Activated CD4-positive, alpha-beta T cell treated with anti-CD3 and anti-CD28 coated beads, Interleukin-2, amount 10 ng/mL, durations not matched to agents 7 days and 5 days (primary cell): ENCODE measurements around the gene PLEKHG4. TPM values are rescaled to one million over a fixed set of nuclear protein-coding genes. Genes with fewer than 3 reads are reported as not detected.

Source experiments
- CTCF ChIA-PET: fragments of 350-600 bp; sonication (Branson Sonifier 250); formaldehyde crosslinking; loops from one replicate; lab custom pipeline; 2021; ENCODE audit warnings: antibody characterized with exemption; lab: Charles Lee
- POLR2A ChIA-PET: fragments of 350-600 bp; sonication (Branson Sonifier 250); formaldehyde crosslinking; loops from one replicate; lab custom pipeline; 2021; ENCODE audit warnings: antibody characterized with exemption; lab: Charles Lee
- DNase-seq: peaks from one replicate; pipeline ENCODE4 v3.0.0-alpha.2; 2020
- H3K27ac Mint-ChIP-seq: one replicate; pipeline ENCODE4 v1.8.0; 2021; ENCODE audit warnings: mild to moderate bottlenecking, moderate library complexity, mixed read lengths
- H3K27me3 Mint-ChIP-seq: one replicate; pipeline ENCODE4 v1.8.0; 2021; ENCODE audit warnings: mixed read lengths
- H3K36me3 Mint-ChIP-seq: one replicate; pipeline ENCODE4 v1.8.0; 2021; ENCODE audit warnings: low read depth, mixed read lengths
- H3K4me1 Mint-ChIP-seq: one replicate; pipeline ENCODE4 v1.8.0; 2021; ENCODE audit warnings: mixed read lengths
- H3K4me3 Mint-ChIP-seq: one replicate; pipeline ENCODE4 v1.8.0; 2021; ENCODE audit warnings: mild to moderate bottlenecking, moderate library complexity, mixed read lengths
- H3K9me3 Mint-ChIP-seq: one replicate; pipeline ENCODE4 v1.8.0; 2021; ENCODE audit warnings: mixed read lengths
- total RNA-seq, 2 experiments: library from RNA; stranded (reverse); gene quantifications; one replicate each; pipeline ENCODE4 v1.2.3, GENCODE V29; 2021

PLEKHG4 gene
- total RNA-seq, 2 experiments from 2014 or later: 15.7 TPM

DNA sequence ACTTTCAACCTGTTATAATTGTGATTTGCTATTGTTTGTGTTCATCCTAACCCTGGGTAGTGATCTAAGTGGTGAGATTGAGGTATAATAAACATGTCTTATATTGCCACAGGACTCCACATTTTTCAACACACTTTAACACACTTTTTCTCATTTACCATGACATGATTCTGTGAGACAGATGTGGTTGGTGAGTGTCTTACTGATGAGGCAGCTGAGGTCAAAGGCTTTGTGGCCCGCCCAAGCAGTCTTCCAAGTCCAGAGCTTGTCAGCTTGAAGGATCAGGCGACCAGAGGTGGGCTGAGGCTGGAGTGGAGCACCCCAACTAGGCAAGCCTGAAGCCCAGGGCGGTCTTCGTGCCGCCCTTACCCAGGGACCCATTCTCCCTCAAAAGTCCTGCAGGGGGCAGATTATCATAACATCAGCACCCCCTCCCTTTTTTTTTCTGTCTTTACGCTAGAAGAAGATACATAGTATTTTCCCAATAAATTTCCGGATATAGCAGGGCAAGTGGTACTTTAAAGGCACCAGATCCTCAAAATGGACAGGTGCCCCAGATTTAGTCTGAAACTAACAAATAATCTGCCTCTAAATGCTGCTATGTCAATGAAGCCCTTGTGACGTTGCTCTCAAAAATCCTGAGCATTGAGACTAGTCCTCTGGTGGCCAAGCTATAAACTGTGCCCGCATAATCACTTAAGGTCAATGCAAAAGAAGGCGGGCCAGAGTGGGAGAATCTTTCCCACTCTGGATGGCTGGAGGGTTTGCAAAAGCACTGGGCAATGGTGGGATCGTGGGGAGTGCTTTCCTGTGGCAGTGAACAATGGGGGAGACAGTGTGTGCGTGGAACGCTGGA is 26.1 kb downstream of the PLEKHG4 start:
- DNase-seq: no peak
- Mint-ChIP-seq H3K4me1 (peaks cover 2% of the 10 kb centered on the region), H3K27ac (no peak overlapping the region), H3K36me3 (no peaks in the 10 kb centered on the region), H3K4me3 (no peak overlapping the region), H3K9me3 (no peaks in the 10 kb centered on the region), H3K27me3 (no peaks in the 10 kb centered on the region)
- CTCF ChIA-PET: no interaction called here
- POLR2A ChIA-PET: no interaction called here

DNA sequence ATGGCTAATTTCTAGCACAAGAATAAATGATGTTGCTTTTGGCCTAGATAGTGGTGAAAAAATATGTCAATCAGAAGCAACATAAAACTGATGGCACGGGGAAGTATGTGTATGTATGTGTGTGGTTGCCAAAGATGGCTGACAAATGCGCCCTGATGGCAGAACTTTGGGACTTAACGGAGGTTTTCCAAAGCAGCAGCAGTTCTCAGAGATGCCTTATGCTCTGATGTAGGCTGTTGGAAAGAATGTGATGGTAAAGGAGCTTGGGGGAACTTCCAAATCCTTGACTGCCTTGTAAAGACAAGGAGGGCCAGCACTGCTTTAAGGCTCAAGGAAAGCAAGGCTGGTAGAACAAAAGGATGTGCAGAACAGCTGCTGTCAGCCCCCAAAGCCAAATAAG is 31.2 kb downstream of the PLEKHG4 start:
- Mint-ChIP-seq H3K4me1 (peaks cover 21% of the 10 kb centered on the region), H3K36me3 (no peaks in the 10 kb centered on the region), H3K4me3 (no peak overlapping the region), H3K27me3 (no peaks in the 10 kb centered on the region), H3K9me3 (no peaks in the 10 kb centered on the region), H3K27ac (no peak overlapping the region)
- ChIA-PET CTCF (interaction anchor here (1.3 kb wide), 1 partner anchor 9 kb away, joined by 4 read pairs; no protein-coding TSS in a partner anchor), POLR2A (no interaction called here)
- DNase-seq: no peak

DNA sequence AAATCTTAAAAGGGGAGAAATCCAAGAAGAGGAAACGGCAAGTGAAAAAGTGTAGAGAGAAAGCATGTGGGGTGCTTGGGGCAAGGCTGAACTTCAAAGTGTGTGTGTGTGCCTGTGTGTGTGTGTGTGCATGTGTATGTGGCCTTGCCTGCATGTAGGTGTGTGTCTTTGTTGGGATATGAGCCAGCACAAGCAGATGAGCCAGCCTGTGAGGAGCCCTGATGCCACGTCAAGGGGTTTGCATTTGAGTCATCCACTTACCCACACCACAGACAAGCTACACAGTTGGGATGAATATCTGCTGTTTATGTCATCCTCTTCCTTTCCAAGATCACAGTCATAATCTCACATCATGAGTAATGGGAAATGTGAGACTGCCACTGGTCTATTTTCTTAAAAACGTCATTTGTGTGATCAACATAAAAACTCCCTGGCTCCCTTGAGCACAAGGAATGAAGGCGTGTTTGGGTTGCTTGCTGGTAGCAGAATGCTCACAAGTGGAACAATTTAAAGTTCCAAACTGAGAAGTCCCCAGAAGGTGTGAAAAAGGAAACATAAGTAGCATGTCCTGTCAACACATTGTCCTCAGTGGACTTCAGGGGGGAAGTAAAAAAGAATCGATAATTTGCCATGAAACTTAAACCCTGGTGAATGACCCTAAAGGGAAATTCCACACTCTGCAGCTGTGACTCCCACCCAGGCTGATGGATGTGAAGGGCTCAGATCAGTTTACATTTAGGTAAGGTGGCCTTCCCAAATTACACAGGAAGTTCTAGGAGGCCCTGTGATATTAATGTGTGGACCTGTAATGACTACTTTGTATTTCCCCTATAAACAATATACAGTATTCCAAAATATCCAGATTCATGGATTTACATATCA is 32.5 kb downstream of the PLEKHG4 start:
- Mint-ChIP-seq H3K36me3 (no peaks in the 10 kb centered on the region), H3K27ac (peak overlapping the region; percentile 60), H3K9me3 (no peaks in the 10 kb centered on the region), H3K4me1 (peaks cover 21% of the 10 kb centered on the region), H3K4me3 (no peak overlapping the region), H3K27me3 (no peaks in the 10 kb centered on the region)
- ChIA-PET POLR2A (no interaction called here), CTCF (interaction anchor here (1.0 to 1.3 kb wide), 4 partner anchors 8 to 33 kb away, joined by 3 to 4 read pairs (median 4); no protein-coding TSS in a partner anchor)
- peak; percentile 66 for DNase-seq

DNA sequence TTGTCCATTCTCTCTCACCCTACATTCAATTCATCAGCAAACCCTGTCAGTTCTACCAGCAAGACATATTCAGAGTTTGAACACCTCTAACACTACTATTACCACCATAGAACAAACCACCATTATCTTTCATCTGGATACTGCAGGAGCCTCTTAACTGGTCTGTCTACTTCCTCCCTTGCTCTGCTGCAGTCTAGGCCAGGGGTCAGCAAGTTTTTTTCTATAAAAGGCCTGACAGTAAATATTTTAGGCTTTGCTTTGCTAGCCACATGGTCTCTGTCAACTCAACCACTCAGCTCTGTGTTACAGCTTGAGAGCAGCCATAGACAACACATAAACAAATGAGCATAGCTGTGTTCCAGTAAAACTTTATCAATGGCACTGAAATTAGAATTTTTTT is 33.4 kb downstream of the PLEKHG4 start:
- POLR2A ChIA-PET: no interaction called here

DNA sequence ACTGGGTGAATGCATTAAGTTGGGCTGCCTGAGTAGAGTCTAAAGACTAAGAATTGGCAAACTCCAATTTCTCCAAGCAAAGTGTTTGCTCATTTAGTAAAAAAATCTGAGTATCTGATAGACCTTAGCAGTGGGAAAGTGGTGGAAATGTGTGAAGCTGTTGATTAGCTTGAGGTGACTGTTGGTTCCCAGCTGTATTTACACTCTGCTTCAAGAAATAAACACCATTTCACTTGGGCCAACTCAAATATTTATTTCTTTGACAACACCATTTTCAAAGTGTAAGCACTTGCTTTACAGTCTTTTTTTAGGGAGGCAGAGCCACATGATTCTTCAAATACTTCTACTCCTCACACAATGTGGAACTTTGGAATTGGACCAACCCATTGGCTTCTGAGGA is 38.5 kb downstream of the PLEKHG4 start:
- H3K36me3 Mint-ChIP-seq: no peaks in the 10 kb centered on the region
- no peaks in the 10 kb centered on the region for H3K4me1 Mint-ChIP-seq
- H3K27me3 Mint-ChIP-seq: peaks cover 16% of the 10 kb centered on the region
- DNase-seq: no peak
- ChIA-PET CTCF (interaction anchor here (1.2 kb wide), 1 partner anchor 10 kb away, joined by 3 read pairs; no protein-coding TSS in a partner anchor), POLR2A (no interaction called here)
- no peaks in the 10 kb centered on the region for H3K9me3 Mint-ChIP-seq
- no peak overlapping the region for H3K27ac Mint-ChIP-seq
- no peak overlapping the region for H3K4me3 Mint-ChIP-seq

More for the DNA sequence above, 33.4 kb downstream of the PLEKHG4 start:
- Mint-ChIP-seq H3K27ac (peak overlapping the region; percentile 4), H3K36me3 (no peaks in the 10 kb centered on the region), H3K27me3 (no peaks in the 10 kb centered on the region), H3K9me3 (no peaks in the 10 kb centered on the region), H3K4me3 (no peak overlapping the region), H3K4me1 (peaks cover 21% of the 10 kb centered on the region)
- DNase-seq: no peak
- CTCF ChIA-PET: interaction anchor here (0.6 to 1.7 kb wide), 3 partner anchors 22 to 108 kb away, joined by 4 to 7 read pairs (median 6); no protein-coding TSS in a partner anchor

DNA sequence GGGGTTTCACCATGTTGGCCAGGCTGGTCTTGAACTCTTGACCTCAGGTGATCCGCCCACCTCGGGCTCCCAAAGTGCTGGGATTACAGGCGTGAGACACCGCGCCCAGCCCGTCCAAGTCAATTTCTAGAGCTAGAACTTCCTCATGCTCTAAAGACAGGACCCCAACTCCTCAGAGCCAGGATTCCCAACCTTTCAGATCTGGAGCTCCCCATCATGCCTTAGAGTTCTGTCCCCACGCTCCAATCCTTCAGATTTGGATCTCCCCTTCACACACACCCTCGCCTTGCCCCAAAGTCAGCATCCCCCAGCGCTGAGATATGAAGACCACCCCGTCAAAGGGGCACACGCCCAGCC is 46.8 kb downstream of the PLEKHG4 start:
- H3K4me3 Mint-ChIP-seq: peak overlapping the region; percentile 57
- POLR2A ChIA-PET: no interaction called here
- H3K9me3 Mint-ChIP-seq: no peaks in the 10 kb centered on the region
- peaks cover 8% of the 10 kb centered on the region for H3K4me1 Mint-ChIP-seq
- H3K36me3 Mint-ChIP-seq: no peaks in the 10 kb centered on the region
- DNase-seq: no peak
- CTCF ChIA-PET: interaction anchor here (0.6 to 3.1 kb wide), 6 partner anchors 28 to 586 kb away, joined by 3 to 9 read pairs (median 3); no protein-coding TSS in a partner anchor
- H3K27me3 Mint-ChIP-seq: peaks cover 51% of the 10 kb centered on the region
- no peak overlapping the region for H3K27ac Mint-ChIP-seq

DNA sequence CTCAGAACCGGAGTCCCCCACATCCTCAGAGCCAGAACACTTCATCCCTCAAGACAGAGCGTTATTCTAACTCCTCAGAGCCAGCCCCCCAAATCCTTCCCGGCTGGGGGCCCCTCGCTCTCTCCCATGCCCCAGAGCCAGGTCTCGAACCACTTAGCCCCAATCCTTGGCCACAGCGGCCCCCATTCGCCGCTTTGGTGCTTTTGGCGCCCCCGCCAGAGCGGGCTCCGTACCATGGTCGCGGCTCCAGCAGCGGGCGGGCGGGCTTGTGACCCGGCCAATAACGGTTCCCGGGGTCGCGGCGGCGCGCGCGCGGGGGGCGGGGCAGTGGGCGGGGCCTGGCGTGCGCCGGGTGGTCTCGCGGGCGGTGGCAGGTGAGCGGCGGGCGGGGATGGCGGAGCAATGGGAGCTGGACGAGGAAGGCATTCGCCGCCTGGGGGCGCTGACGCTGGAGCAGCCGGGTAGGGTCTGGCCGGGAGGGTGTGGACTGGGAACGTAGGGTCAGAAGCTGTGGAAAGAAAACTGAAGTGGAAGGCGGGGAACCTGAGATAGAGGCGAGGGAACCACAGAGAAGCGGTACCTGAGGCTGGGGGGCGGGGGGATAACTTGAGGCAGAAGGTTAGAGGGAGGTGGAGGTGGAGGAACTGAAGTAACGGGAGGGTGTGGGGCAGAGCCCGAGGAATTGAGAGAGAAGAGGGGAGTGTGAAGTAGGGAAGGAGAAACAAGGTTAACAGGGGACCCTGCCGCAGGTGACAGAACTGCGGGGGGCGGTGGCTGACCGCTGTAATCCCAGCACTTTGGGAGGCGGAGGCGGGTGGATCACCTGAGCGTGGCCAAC is 47.4 kb downstream of the PLEKHG4 start, which contains the start of the genes KCTD19 and LRRC36:
Gene KCTD19, minus strand, starts transcription at position 270 of the 838 bp plus-strand sequence. Its CDS starts 34 bp downstream, at position 236.
Gene LRRC36, plus strand, starts transcription at position 344 of the 838 bp plus-strand sequence. Its CDS starts 48 bp downstream, at position 392.
- POLR2A ChIA-PET: no interaction called here

DNA sequence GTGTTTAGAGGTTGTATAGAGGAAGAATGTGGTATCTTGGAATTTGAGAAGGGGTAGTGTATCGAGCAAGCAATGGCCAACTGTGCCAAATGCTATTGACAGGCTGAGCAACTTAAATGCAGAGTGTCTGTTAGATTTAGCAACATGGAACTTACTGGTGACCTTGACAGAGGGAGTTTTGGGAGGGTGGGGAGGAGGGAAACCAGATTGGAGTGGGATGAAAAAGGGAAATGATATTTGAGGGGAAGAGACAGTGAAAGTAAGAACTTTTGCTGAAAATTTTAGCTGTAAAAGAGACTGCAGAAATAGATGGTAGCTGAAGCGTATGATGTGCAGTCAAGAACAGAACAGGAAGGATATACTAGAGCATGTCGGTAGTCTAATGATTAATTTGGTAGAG is 48.4 kb downstream of the PLEKHG4 start:
- no peak overlapping the region for H3K27ac Mint-ChIP-seq
- no peaks in the 10 kb centered on the region for H3K9me3 Mint-ChIP-seq
- CTCF ChIA-PET: interaction anchor here (0.6 to 1.5 kb wide), 6 partner anchors 30 to 76 kb away, joined by 3 to 5 read pairs (median 4); no protein-coding TSS in a partner anchor
- POLR2A ChIA-PET: no interaction called here
- no peak for DNase-seq
- peaks cover 45% of the 10 kb centered on the region for H3K27me3 Mint-ChIP-seq
- no peaks in the 10 kb centered on the region for H3K36me3 Mint-ChIP-seq
- H3K4me1 Mint-ChIP-seq: peaks cover 8% of the 10 kb centered on the region
- no peak overlapping the region for H3K4me3 Mint-ChIP-seq

More for the DNA sequence above, 47.4 kb downstream of the PLEKHG4 start, which contains the start of the genes KCTD19 and LRRC36:
- CTCF ChIA-PET: interaction anchor here (0.6 to 3.1 kb wide), 11 partner anchors 10 to 586 kb away, joined by 3 to 9 read pairs (median 3); no protein-coding TSS in a partner anchor
- peak; percentile 37 for DNase-seq
- Mint-ChIP-seq H3K4me3 (peak within 1 kb of the TSS; percentile 57), H3K36me3 (no peaks in the 10 kb centered on the region), H3K4me1 (peaks cover 8% of the 10 kb centered on the region), H3K27me3 (peaks cover 45% of the 10 kb centered on the region), H3K27ac (no peak within 1 kb of the TSS), H3K9me3 (no peaks in the 10 kb centered on the region)

DNA sequence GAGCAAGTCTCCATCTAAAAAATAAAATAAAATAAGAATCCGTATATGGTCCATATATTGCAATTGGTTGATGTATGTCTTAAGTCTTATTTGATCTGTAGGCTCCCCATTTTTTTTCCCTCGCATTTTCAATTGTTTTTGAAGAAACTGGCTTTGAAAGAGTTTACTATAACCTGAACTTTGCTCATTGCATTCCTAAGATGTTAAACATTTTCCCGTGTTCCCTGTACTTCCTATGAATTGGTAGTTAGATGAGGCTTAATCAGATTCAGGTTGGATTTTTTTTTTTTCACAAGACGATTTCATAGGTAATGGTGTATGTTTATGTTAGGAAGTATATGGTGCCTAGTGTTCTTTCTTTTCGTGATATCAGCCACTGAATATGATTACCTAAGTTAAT is 50.6 kb downstream of the PLEKHG4 start:
- no peak overlapping the region for H3K27ac Mint-ChIP-seq
- no peak overlapping the region for H3K4me3 Mint-ChIP-seq
- peaks cover 4% of the 10 kb centered on the region for H3K9me3 Mint-ChIP-seq
- H3K4me1 Mint-ChIP-seq: peaks cover 8% of the 10 kb centered on the region
- no peak for DNase-seq
- peaks cover 29% of the 10 kb centered on the region for H3K27me3 Mint-ChIP-seq
- CTCF ChIA-PET: no interaction called here
- H3K36me3 Mint-ChIP-seq: no peaks in the 10 kb centered on the region
- POLR2A ChIA-PET: no interaction called here

DNA sequence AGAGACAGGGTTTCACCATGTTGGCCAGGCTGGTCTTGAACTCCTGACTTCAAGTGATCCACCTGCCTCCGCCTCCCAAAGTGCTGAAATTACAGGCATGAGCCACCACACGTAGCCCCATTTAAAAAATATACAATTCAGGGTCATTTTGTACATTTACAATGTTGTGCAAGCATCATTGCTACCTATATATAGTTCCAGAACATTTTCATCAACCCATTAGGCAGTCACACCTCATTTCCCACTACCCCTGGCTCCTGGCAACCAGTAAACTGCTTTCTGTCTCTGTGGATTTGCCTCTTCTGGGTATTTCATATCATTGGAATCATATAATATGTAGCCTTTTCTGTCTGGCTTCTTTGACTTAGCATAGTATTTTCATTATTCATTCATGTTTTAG is 54.0 kb downstream of the PLEKHG4 start:
- POLR2A ChIA-PET: no interaction called here
- Mint-ChIP-seq H3K36me3 (no peaks in the 10 kb centered on the region), H3K9me3 (peaks cover 9% of the 10 kb centered on the region), H3K4me1 (no peaks in the 10 kb centered on the region), H3K27ac (no peak overlapping the region), H3K27me3 (peaks cover 11% of the 10 kb centered on the region), H3K4me3 (no peak overlapping the region)
- DNase-seq: no peak
- CTCF ChIA-PET: interaction anchor here (1.0 to 1.8 kb wide), 2 partner anchors 11 to 23 kb away, joined by 3 to 4 read pairs; no protein-coding TSS in a partner anchor

DNA sequence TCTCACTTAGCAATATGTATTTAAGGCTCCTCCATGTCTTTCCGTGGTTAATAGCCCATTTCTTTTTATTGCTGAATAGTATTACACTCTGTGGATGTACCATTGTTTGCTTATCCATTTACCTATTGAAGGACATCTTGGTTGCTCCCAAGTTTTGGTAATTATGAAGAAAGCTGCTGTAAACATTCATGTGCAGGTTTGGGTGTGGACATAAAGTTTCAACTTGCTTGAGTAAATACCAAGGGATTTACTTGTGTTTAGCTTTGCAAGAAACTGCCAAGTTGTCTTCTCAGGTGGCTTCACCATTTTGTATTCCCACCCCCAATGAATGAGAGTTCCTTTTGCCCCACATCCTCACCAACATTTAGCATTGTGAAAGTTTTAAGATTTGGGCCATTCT is 56.8 kb downstream of the PLEKHG4 start:
- no peak for DNase-seq
- Mint-ChIP-seq H3K27ac (no peak overlapping the region), H3K9me3 (peaks cover 9% of the 10 kb centered on the region), H3K4me3 (no peak overlapping the region), H3K36me3 (no peaks in the 10 kb centered on the region), H3K4me1 (no peaks in the 10 kb centered on the region), H3K27me3 (peaks cover 6% of the 10 kb centered on the region)
- CTCF ChIA-PET: interaction anchor here (1.2 kb wide), 2 partner anchors 9 to 86 kb away, joined by 3 read pairs; partner anchors contain the start of genes KCTD19 and LRRC36
- POLR2A ChIA-PET: no interaction called here
